GM12878 (cell line): Measurements from ENCODE around the gene RAPGEF1. TPM values are rescaled to one million over a fixed set of nuclear protein-coding genes. Genes with fewer than 3 reads are reported as not detected.

Source experiments
- ASH2L ChIP-seq: fragments of 300-600, 200-600 bp; sonication (generic); IDR thresholded peaks from 2 replicates; pipeline ENCODE4 v1.6.1; 2017; ENCODE audit warnings: low read depth, mild to moderate bottlenecking, borderline replicate concordance
- BCLAF1 ChIP-seq: fragments of 450-650 bp; IDR thresholded peaks from 2 replicates; pipeline ENCODE4 v1.6.1; 2017; ENCODE audit warnings: antibody characterized with exemption, mild to moderate bottlenecking, moderate library complexity
- ESRRA ChIP-seq: IDR thresholded peaks from 2 replicates; pipeline ENCODE4 v1.6.1; 2012; ENCODE audit warnings: mild to moderate bottlenecking, low read length, improper control_type of control experiment
- FOXM1 ChIP-seq: IDR thresholded peaks from 2 replicates; pipeline ENCODE4 v1.6.1; 2012; ENCODE audit warnings: low read depth, mild to moderate bottlenecking, inconsistent platforms, low read length, moderate library complexity
- HDAC6 ChIP-seq: fragments of 200-600 bp; sonication (generic); IDR thresholded peaks from one replicate; pipeline ENCODE4 v1.8.0; 2017; ENCODE audit warnings: antibody characterized with exemption; ENCODE audit not compliant: unreplicated experiment
- HDGF ChIP-seq: fragments of 450-650 bp; IDR thresholded peaks from 2 replicates; pipeline ENCODE4 v1.6.1; 2016; ENCODE audit warnings: antibody characterized with exemption
- IKZF1 ChIP-seq: fragments of 450-650 bp; conservative IDR thresholded peaks from 2 replicates; pipeline ENCODE4 v1.6.1; 2017; ENCODE audit warnings: antibody characterized with exemption, mild to moderate bottlenecking
- IRF4 ChIP-seq: IDR thresholded peaks from 2 replicates; pipeline ENCODE4 v1.6.1; 2011; ENCODE audit warnings: low read depth, low read length
- JUNB ChIP-seq: IDR thresholded peaks from 2 replicates; pipeline ENCODE4 v1.6.1; 2016; ENCODE audit warnings: antibody characterized with exemption, mild to moderate bottlenecking
- NFIC ChIP-seq: IDR thresholded peaks from 2 replicates; pipeline ENCODE4 v1.6.1; 2012; ENCODE audit warnings: low read depth, mild to moderate bottlenecking, inconsistent platforms, low read length, moderate library complexity
- NFYB ChIP-seq: IDR thresholded peaks from 2 replicates; pipeline ENCODE4 v1.6.1; 2011; ENCODE audit warnings: low read depth, mild to moderate bottlenecking, low read length, improper control_type of control experiment, moderate library complexity; ENCODE audit not compliant: insufficient read depth
- NKRF ChIP-seq: fragments of 450-650 bp; conservative IDR thresholded peaks from 2 replicates; pipeline ENCODE4 v1.6.1; 2017; ENCODE audit warnings: mild to moderate bottlenecking, moderate library complexity
- NRF1 ChIP-seq: conservative IDR thresholded peaks from 2 replicates; pipeline ENCODE4 v1.6.1; 2011; ENCODE audit warnings: mild to moderate bottlenecking, low read depth, low read length, improper control_type of control experiment
- POLR2AphosphoS2 ChIP-seq: IDR thresholded peaks from 2 replicates; pipeline ENCODE4 v1.6.1; 2011; ENCODE audit warnings: low read depth, mild to moderate bottlenecking, low read length, improper control_type of control experiment, moderate library complexity
- PRDM15 ChIP-seq: fragments of 450-650 bp; formaldehyde crosslinking; IDR thresholded peaks from 2 replicates; pipeline ENCODE4 v1.4.0; 2020; ENCODE audit warnings: mild to moderate bottlenecking, moderate library complexity
- SIX5 ChIP-seq: IDR thresholded peaks from 2 replicates; pipeline ENCODE4 v1.6.1; 2011; ENCODE audit warnings: mild to moderate bottlenecking, low read depth, low read length, moderate library complexity; ENCODE audit not compliant: severe bottlenecking
- SMAD5 ChIP-seq: IDR thresholded peaks from 2 replicates; pipeline ENCODE4 v1.6.1; 2016; ENCODE audit warnings: antibody characterized with exemption, low read depth
- STAT1 ChIP-seq: fragments of 450-650 bp; conservative IDR thresholded peaks from 2 replicates; pipeline ENCODE4 v1.6.1; 2014; ENCODE audit warnings: antibody characterized with exemption, mild to moderate bottlenecking
- ZBTB40 ChIP-seq: fragments of 450-650 bp; IDR thresholded peaks from 2 replicates; pipeline ENCODE4 v1.6.1; 2016; ENCODE audit warnings: mild to moderate bottlenecking, moderate library complexity, borderline replicate concordance
- polyA plus RNA-seq, 11 experiments: library from polyadenylated mRNA; depleted of rRNA in 4 of 11; unstranded in 6 of 11; stranded (reverse) in 5 of 11; fragments of >200 nt; fragmentation: Nextera tagmentation in 4 of 11; fragmentation: Illumina TruSeq in 1 of 11; extraction: Ambion mirVana in 4 of 11; extraction: Trizol in 1 of 11; gene quantifications; 1 replicate in 1 of 11; 2 replicates in 10 of 11; pipeline versions ENCODE4 v1.2.1 to v1.2.3, GENCODE V29; 2011 to 2016; ENCODE audit warnings: inconsistent platforms in 2 of 11, missing spikeins in 2 of 11, low read depth in 1 of 11
- total RNA-seq, 4 experiments: library from RNA; depleted of rRNA in 3 of 4; stranded (reverse); fragments of >200 nt in 3 of 4; fragmentation: Illumina TruSeq in 1 of 4; extraction: Trizol in 1 of 4; gene quantifications; 2 replicates each; pipeline versions ENCODE4 v1.2.1 to v1.2.3, GENCODE V29; 2013 to 2021

RAPGEF1 gene
- total and polyA plus RNA-seq, 10 of the 15 experiments (the other 5 are each of a cell fraction or from before 2014, with no cell fraction given): 0.42 to 113 (median 45.9) TPM

- TF ChIP-seq BCLAF1 (no peak), NFYB (no peak), SIX5 (no peak), POLR2AphosphoS2 (no peak), HDGF (no peak), PRDM15 (CRISPR knock-in tag) (no peak), ASH2L (no peak), ZBTB40 (no peak), JUNB (0 out of 2 replicates have a peak, but pooled peaks have one; percentile 24), FOXM1 (no peak), HDAC6 (no peak), STAT1 (no peak), IRF4 (no peak), NRF1 (no peak), ESRRA (no peak), NFIC (no peak), SMAD5 (no peak), IKZF1 (peak; percentile 40; the same call in 1 of the 2 replicates), NKRF (0 out of 2 replicates have a peak, but pooled peaks have one; percentile 28)
These were observed 32.1 kb downstream of the RAPGEF1 start (continued) for GRCh38 chr9:131707733-131708157.
